Measurements from ENCODE around the gene ELL2.

Gene ELL2

DNA sequence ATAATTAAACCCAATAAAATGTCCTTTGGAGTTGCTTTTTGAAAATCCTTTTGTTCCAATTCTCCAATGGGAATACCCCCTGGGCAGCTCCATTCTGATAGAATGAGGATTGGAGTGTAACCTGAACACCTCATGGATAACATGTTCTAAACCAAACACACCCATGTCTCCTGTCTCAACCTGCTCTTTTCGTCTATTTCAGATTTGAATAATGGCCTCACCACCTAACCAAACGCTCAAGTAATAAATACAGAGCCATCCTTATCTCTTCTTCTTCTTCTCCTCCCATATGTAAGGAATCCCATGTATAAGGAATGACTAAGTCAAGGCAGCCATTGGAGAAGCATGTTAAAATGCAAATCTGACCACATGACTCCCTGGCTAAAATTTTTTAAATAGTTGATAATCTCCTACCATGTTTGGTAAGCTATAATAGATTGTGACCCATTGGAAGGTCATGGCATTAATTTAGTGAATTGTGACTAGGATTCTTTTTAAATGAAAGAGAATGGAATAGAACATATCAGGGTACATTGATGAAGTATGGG is 26.0 kb downstream of the ELL2 start:
- TF ChIP-seq, protein P1, sequence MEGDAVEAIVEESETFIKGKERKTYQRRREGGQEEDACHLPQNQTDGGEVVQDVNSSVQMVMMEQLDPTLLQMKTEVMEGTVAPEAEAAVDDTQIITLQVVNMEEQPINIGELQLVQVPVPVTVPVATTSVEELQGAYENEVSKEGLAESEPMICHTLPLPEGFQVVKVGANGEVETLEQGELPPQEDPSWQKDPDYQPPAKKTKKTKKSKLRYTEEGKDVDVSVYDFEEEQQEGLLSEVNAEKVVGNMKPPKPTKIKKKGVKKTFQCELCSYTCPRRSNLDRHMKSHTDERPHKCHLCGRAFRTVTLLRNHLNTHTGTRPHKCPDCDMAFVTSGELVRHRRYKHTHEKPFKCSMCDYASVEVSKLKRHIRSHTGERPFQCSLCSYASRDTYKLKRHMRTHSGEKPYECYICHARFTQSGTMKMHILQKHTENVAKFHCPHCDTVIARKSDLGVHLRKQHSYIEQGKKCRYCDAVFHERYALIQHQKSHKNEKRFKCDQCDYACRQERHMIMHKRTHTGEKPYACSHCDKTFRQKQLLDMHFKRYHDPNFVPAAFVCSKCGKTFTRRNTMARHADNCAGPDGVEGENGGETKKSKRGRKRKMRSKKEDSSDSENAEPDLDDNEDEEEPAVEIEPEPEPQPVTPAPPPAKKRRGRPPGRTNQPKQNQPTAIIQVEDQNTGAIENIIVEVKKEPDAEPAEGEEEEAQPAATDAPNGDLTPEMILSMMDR (IDR thresholded peaks at IDR 0.05; ENCODE audit: insufficient read depth, low read depth, low read length, missing control alignments): no peak
- DNase-seq (ENCODE audit: low read depth): no peak
- no peak overlapping the region for H3K4me3 ChIP-seq (ENCODE audit: low read depth, low read length)

DNA sequence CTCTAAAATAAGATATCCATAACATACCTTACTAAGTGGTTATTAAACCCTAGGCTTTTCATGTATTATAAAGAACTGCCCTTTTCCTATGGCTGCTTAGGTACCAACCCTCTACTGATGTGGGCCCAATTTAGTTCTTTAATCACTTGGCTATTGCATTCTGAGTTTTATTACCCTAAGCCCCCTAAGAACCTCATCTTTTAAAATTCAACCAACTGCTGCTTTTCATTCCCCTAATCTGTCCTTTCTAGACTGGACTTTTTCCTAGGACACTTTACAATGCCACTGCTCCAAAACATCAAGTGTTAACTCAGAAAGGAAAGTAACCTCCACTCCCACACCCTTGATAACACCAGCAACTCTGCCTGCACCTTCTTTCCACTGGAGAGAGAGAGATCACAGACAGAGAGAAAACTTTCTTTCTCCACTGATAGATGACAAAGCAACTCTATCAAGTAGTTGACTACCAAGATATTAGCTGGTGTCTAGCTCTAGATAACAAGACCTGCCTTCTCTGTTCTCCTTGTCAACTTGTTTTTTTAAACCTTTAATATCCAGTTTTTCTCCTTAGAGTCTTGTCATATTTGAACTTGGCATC is 27.3 kb downstream of the ELL2 start:
- H3K4me3 ChIP-seq (ENCODE audit: low read depth, low read length): no peak overlapping the region
- no peak for DNase-seq (ENCODE audit: low read depth)
- TF ChIP-seq, protein P1 (IDR thresholded peaks at IDR 0.05; ENCODE audit: insufficient read depth, low read depth, low read length, missing control alignments): no peak

DNA sequence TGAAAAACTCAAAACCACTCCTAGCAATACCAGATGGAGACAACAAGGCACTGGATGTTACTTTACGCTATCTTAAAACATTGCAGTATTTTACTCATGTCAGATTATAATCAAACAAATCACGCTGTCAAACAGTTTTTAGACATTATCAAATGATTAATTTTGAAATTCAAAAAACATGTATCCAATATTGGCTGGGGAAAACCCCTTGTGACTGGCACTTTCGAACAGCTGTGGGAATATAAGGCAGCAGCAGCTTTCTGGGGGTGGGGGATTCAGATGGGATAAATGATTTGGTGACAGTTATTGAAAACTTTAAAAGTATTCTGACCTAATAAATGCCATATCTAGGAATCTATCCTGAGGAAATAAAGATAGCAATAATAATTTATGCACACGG is 28.7 kb downstream of the ELL2 start:
- no peak for DNase-seq (ENCODE audit: low read depth)
- TF ChIP-seq, protein P1 (IDR thresholded peaks at IDR 0.05; ENCODE audit: insufficient read depth, low read depth, low read length, missing control alignments): no peak
- H3K4me3 ChIP-seq (ENCODE audit: low read depth, low read length): no peak overlapping the region

DNA sequence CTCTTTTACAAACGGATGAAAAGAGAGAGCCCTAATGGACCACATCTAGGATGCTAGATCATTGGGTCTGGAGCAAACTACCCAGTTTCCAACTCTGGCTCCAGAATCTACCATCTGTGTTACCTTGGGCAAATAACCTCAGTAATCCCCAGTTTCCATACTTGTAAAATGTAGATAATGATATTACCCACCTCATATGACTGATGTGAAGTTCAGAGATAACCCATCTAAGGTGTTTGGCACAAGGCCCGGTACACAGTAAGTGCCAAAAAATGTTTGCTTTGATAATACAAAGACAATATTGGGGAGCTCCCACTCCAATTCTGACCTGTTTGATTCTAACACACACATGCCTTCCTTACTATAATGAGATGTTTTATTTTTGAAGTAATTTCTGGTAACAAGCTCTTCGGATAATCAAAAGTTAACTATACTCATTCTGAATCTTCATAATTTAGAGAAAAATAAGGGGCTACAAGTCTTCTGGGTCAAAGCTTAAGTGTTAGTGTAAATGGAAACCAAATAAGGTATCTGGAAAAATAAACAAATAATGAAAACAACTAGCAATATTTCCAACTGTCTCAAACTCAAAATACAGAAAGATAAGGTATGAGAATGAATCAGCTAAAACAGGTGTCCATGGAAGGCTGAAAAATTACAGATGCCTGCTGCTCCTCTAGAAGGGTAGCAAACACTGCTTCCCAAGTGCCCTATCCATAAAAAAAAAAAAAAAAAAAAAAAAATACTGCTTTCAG is 30.4 kb downstream of the ELL2 start:
- TF ChIP-seq, protein P1 (IDR thresholded peaks at IDR 0.05; ENCODE audit: insufficient read depth, low read depth, low read length, missing control alignments): no peak
- H3K4me3 ChIP-seq (ENCODE audit: low read depth, low read length): no peak overlapping the region
- no peak for DNase-seq (ENCODE audit: low read depth)

DNA sequence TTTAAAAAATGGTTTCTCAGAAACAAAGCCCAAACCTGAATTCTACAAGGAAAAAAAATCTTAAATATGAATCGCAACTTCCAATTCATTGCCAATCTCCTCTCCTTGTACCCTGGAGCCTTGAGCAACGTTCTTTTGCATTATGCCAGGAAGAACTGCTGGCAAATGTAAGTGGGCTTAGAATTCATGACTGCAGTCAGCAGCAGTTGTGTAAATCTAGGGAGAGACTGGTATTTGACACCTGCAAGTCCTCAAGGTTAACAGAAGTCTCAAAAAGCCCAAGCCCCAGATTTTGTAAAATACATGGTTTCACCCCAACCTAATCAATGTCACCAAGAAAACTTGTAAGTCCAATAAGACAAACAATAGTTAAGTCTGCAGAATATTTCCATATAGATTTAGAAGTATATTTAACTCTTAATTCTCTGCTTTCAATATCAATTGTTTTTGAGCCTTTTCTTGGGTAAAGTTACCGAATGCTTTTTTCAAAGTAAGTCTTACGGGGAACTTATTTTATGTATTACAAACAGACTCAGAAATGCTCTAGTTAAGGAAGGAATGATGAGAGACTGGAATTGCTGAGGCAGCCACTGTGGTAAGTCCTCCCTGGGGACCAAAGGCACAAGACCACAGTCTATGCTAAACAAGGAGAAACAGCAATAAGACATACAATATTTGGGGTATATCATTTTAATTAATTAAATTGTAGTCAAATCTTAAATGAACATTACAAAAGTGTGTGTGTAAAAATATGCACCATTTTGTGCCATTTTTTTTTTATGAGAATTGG is 31.3 kb downstream of the ELL2 start:
- DNase-seq (ENCODE audit: low read depth): no peak
- TF ChIP-seq, protein P1 (IDR thresholded peaks at IDR 0.05; ENCODE audit: insufficient read depth, low read depth, low read length, missing control alignments): no peak
- H3K4me3 ChIP-seq (ENCODE audit: low read depth, low read length): no peak overlapping the region

DNA sequence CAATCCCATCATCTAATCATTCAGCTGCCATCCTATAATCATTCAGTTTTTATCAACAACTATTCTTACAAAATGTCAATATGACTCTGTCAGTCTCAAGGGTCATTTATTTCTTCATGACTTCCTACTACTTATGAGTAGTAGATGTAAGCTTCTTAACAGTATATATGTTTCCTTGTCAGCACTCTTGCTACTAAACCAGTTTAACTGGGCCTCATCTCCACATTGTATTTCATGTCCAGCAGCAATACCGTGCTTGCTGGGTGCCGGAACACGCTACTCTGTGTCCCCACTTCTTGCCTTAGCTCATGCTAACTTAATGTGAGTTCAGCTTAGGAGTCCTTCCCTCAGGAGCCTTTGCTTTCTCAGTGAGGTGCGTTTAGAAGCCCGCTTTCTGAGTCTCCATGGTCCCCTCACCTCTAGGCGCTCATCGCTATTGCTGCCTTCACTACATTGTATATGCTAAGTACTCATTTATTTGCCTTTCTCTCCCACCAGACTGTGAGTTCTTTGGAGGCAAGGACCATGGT is 32.9 kb downstream of the ELL2 start:
- DNase-seq (ENCODE audit: low read depth): no peak
- no peak overlapping the region; the same call in 1 of the 2 replicates for H3K4me3 ChIP-seq (ENCODE audit: low read depth, low read length)
- TF ChIP-seq, protein P1 (IDR thresholded peaks at IDR 0.05; ENCODE audit: insufficient read depth, low read depth, low read length, missing control alignments): no peak
